Stromal cell of bone marrow (primary cell): ENCODE measurements around the gene TUBB4A.
"Not testable (repeated sequence)": the region's sequence is repeated elsewhere in the genome, so short reads cannot be mapped to it uniquely, and the experiment has no call there.

Experiments used
- DNase-seq: peaks from one replicate; pipeline ENCODE4 v3.0.0-alpha.2; 2012; ENCODE audit warnings: low read depth

TUBB4A gene

DNA sequence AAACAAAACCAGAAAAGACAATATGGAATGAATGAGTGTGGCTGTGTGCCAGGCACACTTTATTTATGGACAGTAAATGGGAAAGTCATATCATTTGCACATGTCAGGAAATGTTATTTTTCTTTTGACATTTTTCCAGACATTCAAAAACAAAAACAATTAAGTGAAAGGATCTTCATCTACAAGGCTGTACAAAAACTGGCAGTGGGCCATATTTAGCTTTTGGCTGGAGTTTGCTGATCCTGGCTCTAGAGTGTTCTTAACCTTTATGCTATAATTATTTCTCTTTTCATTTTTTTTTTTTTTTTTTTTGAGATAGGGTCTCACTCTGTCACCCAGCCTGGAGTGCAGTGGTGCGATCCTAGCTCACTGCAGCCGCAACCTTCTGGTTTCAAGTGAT lies 22.2 kb upstream of the TUBB4A start:
- no peak for DNase-seq

DNA sequence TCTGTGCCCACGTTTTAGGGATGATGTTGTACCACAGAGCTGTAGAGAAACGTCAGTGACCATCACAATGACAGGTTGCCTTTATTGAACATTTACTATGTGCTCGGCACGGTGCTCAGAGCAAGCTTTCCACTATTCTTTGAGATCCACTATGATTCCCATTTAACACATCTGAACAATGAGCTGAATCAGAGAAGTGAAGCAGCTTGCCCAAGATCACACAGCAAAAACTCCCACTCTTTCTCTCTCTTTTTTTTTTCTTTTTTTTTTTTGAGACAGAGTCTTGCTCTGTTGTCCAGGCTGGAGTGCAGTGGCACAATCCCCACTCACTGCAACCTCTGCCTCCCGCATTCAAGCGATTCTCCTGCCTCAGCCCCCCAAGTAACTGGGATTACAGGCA lies 20.6 kb upstream of the TUBB4A start:
- no peak for DNase-seq

DNA sequence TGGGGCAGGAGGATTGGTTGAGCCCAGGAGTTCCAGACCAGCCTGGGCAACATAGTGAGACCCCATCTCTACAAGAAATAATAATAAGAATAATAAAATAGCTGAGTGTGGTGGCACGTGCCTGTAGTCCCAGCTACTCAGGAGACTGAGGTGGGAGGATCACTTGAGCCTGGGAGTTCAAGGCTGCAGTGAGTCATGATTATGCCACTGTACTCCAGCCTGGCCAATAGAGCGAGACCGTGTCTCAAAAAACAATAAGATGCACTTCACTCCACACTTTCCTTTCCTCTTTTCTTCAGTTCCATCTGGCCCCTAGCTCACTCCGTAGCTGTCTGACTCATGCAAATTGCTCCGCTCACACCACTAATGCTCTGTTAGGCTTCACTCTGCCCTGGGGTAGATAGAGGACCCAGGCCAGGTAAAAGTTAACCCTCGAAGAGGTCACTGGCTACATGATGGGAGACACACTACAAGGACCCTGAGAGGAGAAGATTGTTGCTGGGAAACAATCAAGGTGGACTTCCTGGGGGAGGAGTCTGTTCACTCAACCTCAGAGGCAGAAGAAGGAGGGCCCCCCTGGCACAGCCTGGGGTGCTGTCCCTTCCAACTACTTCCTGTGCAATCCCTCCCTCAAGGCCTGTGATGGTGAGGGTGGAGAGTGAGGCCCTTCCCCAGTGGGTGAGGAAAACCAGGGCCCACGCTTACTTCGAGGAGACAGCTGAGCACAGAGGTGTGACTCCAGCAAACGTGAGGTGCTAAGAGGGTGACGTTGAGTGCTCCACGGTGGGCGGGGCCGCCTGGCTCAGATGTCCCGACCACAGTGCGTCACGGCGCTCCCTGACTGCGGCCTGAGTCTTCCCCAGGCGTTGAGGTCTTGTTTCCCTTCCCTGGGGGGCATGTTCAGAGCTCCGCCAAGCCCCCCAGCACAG lies 19.9 kb upstream of the TUBB4A start:
- DNase-seq, result no peak

DNA sequence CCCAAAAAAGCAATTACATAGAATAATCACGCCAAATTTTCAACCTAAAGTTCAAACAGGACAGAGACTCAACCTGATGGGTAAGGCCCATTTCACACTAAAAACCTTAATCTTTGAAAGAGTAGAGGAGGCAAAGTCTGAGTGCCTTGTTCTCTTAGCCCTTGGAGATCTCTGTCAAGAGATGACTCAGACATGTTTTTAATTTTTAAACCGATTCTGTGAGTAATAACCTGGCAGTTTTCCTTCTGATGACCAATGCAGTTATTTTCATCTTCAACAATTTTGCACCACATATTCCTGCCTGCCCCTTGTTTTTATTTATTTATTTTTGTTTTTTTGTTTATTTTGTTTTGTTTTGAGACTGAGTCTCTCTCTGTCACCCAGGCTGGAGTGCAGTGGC lies 17.2 kb upstream of the TUBB4A start:
- DNase-seq, result peak; percentile 82

DNA sequence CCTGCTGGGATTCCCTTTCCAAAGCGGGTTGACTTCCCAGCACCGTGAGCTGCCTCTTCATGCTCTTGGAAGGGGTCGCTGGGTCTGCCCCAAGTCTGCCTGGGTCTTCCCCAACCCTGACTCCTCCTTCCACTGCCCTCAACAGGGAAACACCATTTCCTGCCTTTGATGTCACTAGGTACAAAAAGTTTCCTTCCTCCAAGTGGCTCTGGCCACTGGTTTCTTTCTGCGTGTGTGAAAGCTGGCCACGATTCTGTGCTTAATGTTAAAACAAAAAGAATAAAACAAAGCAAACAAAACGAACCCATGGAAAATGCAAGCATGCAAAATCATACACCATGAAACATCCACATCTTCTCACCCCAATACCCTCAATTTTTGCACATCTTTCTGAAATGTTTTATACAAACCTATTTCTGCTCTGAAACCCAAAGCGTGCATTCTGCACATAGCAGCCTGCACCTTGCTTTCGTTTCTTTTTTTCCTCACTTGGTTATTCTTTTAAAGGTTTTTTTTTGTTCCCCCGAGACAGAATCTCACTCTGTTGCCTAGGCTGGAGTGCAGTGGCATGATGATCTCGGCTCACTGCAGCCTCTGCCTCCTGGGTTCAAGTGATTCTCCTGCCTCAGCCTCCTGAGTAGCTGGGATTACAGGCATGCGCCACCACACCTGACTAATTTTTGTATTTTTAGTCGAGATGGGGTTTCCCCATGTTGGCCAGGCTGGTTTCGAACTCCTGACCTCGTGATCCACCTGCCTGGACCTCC lies 16.2 kb upstream of the TUBB4A start:
- no peak for DNase-seq

DNA sequence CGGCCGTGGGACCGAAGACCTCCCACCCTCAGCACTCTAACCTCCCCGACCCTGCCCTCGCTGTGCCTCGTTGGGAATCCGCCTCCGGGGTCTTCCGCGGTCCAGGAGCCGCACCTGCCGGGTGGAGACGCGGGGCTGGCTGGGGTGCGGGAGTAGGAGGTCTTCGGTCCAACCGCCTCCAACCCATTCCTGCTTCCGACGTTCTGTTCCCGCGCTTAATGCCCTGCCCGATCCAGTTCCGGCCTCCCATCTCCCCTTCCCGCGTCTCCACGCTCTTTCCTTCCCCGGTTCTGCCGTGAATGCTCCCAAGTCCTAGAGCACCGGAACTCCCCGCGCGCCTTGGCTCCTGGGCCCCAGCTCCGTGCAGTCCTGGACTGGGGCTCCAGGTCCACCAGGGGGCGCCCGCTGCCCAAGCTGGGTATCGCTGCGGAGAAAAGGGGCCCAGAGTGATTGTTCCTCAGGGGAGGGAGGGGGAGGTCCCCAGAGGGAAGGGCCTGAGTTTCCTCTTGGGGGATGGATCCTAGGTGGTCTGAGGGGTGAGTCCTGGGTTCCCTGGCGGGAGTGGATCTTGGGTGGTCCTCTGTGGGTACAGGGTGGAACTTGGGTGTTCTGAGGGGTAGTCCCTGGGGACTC lies 14.7 kb upstream of the TUBB4A start:
- DNase-seq, result peak; percentile 68

DNA sequence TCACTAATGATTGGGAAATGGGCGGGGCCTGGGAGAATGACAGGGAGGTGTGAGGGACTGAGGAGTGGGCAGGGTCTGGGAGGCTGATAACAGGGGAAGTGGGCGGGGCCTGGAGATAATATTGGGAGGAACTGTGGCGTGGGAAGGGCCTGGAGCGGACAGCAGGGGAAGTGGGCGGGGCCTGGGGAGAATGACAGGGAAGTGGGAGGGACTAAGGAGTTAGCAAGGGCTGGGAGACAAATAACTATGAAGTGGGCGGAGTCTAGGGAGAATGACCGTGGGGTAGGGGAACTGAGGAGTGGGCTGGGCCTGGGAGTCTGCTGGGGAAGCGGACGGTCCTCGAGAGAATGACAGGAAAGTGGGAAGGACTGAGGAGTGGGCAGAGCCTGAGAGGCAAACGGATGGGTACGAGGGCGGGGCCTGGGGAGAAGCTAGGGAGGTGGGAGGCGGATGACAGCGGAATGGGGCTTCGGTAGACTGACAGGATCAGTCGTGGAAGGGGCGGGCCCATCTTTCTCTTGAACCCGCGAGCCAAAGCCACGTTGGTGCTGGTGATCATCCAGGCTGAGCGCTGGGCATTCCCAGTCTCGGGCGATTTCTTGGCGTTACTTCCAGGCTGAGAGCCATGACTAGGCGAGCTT lies 14.0 kb upstream of the TUBB4A start:
- DNase-seq, result peak; percentile 77

DNA sequence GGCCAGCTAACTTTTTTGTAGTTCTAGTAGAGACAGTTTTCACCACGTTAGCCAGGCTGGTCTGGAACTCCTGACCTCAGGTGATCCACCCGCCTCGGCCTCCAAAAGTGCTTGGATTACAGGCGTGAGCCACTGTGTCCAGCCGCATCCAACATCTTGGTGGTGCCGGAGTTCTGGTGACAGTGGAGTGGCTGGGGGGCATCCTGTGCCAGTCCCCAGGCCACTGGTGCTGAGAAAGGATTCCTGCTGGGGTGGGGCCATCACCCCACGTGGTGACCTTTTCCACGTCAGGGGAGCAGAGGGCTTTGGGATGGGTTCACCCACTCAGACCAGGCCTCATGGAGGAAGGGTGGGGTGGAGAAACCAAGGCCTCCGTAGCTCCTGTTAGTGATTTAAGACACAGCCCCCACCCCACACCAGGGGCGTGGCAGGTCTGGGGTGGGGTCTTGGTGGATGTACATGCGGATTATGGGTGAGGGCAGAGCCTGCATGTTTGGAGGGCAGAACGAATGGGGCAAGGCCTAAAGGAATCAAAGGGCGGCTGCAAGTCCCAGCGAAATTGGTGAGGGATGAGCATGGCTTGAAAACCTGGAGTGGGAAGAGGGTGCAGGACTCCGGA lies 12.9 kb upstream of the TUBB4A start:
- no peak for DNase-seq

DNA sequence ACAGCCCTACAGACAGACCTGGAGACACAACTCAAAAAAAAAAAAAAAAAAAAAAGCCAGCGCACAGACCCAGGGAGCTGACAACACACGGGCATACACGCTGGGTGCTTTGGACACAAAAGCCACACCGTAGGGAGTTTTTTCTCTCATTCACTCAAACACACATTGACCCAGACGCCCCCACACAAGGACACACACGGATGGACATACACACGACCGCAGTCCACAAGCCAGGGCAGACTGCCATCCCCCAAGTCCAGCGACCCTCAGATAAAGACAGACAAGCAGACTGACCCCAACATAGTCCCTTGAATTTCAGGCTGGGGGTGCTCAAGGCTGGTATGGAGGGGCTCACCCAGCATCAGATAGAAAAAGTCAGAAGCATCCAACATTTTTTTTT lies 12.0 kb upstream of the TUBB4A start:
- no peak for DNase-seq

DNA sequence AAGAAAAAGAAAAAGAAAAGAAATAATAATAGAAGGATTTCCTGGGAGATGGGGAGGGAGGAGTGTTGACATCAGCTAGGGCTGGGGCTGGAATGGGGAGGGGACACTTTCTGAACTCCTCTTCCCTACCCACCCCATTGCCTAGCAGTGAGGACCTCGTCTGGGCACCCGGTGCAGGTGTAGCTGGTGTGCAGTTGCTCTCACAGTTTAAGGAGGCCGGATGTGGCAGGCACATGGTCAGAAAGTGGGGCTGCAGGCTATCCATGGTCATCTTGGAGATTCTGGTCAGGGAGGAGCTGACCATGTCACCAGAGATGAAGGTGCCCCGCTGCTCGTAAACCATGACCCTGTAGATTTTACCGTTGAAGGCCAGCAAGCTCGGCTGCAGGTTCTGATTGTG lies 8.5 kb upstream of the TUBB4A start:
- DNase-seq, result no peak

DNA sequence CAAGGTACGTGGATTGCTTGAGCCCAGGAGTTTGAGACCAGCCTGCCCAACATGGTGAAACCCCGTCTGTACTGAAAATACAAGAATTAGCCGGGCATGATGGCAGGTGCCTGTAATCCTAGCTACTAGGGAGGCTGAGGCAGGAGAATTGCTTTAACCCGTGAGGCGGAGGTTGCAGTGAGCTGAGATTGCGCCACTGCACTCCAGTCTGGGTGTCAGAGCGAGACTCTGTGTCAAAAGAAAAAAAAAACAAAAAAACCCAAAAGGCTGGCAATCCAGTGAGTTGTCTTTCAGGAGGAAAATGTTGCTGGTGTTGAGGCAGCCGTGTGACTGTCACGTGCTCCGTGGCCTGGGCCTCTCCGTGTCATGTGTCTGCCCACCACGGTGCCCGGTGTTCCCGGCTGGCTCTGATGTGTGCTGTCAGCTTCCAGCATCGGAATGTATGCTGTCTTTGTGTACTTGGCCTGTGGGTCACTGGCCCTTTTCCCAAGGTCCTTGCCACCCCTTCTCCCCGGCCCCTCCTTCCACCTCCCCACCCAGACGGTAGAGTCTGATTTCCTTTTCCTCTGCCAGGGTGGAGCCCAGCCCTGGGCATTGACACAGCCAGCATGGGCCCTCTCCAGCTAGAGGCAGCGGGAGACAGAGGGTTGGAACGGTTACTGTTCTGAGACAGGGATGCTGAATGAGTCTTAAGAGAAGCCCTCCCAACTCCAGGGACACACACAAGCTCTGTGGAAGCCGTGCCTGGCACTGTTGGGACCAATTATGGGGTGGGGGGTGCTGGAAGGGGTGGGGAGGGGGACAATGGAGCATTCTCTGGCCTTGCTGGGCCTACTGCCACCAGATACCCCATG lies 7.2 kb upstream of the TUBB4A start:
- DNase-seq, result no peak

DNA sequence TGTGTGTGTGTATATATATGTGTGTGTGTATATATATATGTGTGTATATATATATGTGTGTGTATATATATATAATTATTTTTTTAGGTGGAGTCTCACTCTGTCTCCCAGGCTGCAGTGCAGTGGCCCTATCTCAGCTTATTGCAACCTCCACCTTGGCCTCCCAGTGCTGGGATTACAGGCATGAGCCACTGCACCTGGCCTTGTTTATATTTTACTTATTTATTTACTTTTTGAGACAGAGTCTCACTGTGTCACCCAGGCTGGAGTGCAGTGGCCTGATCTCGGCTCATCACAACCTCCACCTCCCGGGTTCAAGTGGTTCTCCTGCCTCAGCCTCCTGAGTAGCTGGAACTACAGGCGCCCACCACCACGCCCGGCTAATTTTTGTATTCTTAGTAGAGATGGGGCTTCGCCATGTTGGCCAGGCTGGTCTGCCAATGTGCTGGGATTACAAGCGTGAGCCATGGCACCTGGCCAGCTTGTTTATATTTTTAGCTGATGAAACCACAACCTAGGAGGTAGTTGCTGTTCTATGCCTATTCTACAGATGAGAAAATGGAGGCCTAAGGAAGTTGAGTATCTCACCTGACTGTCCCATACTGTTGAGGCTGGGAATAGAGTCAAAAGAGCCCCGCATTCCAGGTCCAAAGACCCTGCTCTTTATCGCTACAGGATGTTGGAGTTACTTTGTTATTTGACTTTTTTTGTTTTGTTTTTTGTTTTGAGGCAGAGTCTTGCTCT lies 6.1 kb upstream of the TUBB4A start:
- not testable (repeated sequence) for DNase-seq

DNA sequence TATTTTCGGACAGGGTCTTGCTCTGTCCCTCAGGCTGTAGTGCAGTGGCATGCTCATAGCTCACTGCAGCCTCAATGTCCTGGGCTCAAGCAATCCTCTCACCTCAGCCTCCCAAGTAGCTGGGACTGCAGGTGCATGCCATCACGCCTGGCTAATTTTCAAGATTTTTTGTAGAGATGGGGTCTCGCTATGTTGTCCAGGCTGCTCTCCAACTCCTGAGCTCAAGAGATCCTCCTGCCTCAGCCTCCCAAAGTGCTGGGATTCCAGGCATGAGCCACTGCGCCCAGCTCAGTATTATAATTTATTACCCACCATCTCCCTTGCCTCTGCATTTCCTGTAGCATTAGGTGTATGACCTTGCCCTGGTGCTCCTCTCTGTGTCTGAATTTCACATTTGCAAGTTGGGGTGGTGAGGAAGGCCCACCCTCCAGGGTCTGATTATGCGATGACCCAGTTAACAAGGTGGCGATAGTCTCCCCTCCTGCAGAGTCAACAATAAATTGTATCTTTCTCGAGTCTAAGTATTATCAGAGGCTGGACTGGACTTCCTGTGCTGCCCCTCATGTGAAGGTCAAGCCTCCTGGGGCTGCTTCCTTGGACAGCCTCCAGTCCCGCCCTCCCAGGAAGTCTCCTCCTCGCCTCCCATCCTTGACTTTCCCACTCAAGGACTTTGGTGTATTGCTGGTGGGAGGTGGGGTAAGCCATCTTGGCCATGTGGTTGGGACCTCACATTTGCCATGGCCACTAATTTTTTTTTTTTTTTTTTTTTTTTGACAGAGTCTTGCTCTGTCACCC lies 1.5 kb upstream of the TUBB4A start:
- no peak for DNase-seq

DNA sequence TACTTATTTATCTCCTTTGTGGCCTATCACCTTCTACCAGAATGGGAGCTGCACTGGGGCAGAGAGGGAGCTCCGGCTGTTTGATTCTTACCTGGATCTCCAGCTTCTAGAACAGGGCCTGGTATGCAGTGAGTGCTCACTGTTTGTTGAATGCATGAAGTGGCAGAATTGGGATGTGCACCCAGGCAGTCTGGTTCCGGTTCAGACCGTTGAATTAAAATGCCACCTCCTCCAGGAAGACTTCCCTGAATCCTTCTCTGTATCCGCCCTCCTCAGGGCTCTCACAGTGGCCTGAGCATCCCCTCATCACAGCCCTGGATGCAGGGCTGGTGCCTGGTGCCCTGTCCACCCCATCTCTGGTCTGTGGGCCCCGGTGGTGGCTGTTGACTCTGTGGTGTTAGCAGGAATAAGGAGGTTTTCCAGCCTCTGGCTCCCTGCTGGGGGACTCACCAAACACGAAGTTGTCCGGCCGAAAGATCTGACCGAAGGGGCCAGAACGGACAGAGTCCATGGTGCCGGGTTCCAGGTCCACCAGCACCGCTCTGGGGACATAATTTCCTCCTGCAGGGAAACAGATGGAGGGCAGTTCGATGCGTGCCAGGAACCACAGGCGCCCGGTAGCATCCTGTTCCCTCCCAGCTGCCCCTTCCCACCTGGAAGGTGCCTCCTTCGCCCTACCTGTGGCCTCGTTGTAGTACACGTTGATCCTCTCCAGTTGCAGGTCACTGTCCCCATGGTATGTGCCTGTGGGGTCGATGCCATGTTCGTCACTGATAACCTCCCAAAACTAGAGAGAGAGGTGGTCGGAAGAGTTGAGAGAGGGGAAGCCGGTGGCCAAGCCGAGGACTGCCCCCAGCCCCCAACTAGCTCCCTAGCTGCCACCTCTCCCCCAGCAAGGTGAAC lies 1.0 kb downstream of the TUBB4A start:
- DNase-seq, result no peak

DNA sequence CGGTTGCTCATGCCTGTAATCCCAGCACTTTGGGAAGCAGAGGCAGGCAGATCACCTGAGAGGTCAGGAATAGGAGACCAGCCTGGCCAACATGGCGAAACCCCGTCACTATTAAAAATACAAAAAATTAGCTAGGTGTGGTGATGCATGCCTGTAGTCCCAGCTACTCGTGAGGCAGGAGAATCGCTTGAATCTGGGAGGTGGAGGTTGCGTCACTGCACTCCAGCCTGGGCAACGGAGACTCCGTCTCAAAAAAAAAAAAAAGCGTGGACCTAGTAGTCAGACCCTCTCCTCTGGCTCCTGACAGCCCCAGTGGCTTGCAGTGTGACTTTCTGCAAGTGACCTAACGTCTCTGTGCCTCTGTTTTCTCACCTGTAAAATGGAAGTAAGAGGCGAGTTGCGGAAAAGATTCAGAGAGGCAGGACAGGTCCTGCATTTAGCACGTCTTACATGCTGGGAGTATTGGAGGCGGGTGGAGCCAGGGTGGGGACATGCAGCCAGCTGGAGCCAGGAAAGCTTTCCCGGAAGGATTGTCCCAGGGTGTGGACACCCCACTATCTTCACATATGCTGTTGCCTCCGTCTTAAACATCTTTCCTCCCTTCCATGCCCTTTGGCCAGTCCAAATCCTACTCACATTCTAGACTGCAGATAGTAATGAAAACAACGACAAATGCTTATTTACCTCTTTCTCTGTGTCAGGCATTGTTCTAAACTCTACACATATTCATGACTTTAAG lies 2.9 kb downstream of the TUBB4A start:
- DNase-seq, result no peak

DNA sequence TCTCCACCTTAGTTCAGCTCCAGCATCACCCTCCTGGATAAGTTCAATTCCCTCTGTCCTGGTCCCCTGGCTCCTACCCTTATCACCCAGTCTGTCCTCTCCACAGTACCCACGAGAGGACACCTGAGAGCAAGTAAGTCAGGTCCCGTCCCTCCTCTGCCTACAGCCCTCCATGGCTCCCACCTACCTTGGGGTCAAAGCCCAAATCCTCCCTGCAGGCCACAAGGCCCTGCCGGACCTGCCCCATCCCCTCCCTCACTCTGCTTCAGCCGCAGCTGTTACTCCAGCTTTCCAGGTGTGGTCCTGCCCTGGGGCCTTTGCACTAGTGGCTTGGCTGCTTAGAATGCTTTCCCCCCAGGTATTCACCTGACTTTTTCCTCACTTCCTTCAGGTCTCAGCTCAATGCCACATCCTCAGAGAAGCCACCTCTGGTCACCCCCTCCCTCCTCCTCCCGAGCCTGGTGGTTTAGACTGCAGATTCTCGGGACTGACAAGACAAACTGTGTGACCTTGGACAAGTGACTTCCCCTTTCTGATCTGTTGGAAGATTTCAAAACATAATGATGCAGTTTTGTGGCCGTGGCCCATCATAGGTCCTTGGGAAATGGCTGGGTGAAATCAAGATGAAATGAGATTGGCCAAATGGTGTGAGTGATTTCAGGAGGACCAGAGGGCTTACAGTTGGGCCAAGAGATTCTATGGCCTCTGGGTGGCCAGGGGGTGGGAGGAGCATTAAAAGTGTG lies 3.6 kb downstream of the TUBB4A start:
- no peak for DNase-seq

DNA sequence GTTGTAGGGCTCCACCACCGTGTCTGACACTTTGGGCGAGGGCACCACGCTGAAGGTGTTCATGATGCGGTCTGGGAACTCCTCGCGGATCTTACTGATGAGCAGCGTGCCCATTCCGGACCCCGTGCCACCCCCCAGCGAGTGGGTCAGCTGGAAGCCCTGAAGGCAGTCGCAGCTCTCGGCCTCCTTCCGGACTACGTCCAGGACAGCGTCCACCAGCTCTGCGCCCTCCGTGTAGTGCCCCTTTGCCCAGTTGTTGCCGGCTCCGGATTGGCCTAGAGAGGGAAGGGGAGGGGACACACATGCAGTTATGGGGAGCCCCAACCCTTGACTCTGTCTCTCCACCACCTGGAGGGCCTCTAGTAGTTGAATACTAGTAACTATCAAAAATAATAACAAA lies 6.2 kb downstream of the TUBB4A start:
- no peak for DNase-seq
